ENCODE results near the gene CD24. TPM values are rescaled to one million over a fixed set of nuclear protein-coding genes. Genes with fewer than 3 reads are reported as not detected.

The CD24 gene
- total and polyA plus RNA-seq, 2 of the 8 experiments (the other 6 are each of a cell fraction or from before 2014, with no cell fraction given) = 2,134 to 2,327 TPM

DNA sequence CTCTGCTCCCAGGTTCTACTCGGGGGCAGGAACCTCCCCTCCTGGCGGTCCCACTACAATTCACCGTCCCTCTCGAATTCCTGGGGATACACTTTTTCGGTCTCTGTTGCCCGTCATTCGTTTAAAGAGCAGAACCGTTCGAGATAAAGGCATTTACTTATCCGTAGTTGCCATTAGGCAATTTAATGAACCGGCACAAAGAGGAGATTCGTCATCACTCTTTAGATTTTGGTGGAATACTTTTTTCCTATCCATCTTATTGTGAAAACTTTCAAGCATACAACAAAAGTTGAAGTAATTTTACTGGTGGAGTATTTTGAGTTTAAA is 1.2 kb upstream of the CD24 start (continued):
- TF ChIP-seq, protein P1, sequence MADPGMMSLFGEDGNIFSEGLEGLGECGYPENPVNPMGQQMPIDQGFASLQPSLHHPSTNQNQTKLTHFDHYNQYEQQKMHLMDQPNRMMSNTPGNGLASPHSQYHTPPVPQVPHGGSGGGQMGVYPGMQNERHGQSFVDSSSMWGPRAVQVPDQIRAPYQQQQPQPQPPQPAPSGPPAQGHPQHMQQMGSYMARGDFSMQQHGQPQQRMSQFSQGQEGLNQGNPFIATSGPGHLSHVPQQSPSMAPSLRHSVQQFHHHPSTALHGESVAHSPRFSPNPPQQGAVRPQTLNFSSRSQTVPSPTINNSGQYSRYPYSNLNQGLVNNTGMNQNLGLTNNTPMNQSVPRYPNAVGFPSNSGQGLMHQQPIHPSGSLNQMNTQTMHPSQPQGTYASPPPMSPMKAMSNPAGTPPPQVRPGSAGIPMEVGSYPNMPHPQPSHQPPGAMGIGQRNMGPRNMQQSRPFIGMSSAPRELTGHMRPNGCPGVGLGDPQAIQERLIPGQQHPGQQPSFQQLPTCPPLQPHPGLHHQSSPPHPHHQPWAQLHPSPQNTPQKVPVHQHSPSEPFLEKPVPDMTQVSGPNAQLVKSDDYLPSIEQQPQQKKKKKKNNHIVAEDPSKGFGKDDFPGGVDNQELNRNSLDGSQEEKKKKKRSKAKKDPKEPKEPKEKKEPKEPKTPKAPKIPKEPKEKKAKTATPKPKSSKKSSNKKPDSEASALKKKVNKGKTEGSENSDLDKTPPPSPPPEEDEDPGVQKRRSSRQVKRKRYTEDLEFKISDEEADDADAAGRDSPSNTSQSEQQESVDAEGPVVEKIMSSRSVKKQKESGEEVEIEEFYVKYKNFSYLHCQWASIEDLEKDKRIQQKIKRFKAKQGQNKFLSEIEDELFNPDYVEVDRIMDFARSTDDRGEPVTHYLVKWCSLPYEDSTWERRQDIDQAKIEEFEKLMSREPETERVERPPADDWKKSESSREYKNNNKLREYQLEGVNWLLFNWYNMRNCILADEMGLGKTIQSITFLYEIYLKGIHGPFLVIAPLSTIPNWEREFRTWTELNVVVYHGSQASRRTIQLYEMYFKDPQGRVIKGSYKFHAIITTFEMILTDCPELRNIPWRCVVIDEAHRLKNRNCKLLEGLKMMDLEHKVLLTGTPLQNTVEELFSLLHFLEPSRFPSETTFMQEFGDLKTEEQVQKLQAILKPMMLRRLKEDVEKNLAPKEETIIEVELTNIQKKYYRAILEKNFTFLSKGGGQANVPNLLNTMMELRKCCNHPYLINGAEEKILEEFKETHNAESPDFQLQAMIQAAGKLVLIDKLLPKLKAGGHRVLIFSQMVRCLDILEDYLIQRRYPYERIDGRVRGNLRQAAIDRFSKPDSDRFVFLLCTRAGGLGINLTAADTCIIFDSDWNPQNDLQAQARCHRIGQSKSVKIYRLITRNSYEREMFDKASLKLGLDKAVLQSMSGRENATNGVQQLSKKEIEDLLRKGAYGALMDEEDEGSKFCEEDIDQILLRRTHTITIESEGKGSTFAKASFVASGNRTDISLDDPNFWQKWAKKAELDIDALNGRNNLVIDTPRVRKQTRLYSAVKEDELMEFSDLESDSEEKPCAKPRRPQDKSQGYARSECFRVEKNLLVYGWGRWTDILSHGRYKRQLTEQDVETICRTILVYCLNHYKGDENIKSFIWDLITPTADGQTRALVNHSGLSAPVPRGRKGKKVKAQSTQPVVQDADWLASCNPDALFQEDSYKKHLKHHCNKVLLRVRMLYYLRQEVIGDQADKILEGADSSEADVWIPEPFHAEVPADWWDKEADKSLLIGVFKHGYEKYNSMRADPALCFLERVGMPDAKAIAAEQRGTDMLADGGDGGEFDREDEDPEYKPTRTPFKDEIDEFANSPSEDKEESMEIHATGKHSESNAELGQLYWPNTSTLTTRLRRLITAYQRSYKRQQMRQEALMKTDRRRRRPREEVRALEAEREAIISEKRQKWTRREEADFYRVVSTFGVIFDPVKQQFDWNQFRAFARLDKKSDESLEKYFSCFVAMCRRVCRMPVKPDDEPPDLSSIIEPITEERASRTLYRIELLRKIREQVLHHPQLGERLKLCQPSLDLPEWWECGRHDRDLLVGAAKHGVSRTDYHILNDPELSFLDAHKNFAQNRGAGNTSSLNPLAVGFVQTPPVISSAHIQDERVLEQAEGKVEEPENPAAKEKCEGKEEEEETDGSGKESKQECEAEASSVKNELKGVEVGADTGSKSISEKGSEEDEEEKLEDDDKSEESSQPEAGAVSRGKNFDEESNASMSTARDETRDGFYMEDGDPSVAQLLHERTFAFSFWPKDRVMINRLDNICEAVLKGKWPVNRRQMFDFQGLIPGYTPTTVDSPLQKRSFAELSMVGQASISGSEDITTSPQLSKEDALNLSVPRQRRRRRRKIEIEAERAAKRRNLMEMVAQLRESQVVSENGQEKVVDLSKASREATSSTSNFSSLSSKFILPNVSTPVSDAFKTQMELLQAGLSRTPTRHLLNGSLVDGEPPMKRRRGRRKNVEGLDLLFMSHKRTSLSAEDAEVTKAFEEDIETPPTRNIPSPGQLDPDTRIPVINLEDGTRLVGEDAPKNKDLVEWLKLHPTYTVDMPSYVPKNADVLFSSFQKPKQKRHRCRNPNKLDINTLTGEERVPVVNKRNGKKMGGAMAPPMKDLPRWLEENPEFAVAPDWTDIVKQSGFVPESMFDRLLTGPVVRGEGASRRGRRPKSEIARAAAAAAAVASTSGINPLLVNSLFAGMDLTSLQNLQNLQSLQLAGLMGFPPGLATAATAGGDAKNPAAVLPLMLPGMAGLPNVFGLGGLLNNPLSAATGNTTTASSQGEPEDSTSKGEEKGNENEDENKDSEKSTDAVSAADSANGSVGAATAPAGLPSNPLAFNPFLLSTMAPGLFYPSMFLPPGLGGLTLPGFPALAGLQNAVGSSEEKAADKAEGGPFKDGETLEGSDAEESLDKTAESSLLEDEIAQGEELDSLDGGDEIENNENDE (IDR thresholded peaks at IDR 0.05; ENCODE audit: insufficient replicate concordance, low read length) = no peak

Data from H1 (cell line).